ENCODE results near the gene RAB7B. TPM values are rescaled to one million over a fixed set of nuclear protein-coding genes. Genes with fewer than 3 reads are reported as not detected.
A peak's percentile ranks its signal among the peaks of the same experiment; 100 is the strongest.

The RAB7B gene
- total RNA-seq, 3 donors from 2014 or later = 0.69 to 1.3 (median 0.76) TPM

DNA sequence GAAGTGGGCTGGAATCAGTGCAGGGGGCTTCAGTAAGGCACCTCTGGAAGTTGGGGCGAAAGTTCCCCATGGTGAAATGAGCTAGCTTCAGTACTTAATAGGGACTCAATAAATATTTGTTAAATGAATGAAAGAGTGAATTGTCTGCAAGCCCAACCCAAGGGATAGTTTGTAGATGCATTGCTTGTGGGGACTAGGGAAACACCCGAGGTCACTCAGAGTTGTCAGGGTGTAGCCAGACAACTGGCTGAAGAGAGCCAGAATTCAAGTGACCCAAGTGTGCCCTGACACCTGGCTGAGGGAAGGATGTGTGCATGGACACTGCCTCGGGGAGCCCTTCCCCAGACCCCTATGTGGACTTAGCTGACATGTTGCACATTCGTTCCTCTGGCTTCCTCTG is 58.7 kb downstream of the RAB7B start:
- H3K4me3 ChIP-seq = no peak overlapping the region
- ATAC-seq (no peak), DNase-seq (no peak)
- no peaks in the 10 kb centered on the region for H3K4me1 ChIP-seq (ENCODE audit: low read depth)
- intact Hi-C loops (cut with DNase I, micrococcal nuclease) = no loop called here
- no peaks in the 10 kb centered on the region for H3K9me3 ChIP-seq
- TF ChIP-seq, protein P1, sequence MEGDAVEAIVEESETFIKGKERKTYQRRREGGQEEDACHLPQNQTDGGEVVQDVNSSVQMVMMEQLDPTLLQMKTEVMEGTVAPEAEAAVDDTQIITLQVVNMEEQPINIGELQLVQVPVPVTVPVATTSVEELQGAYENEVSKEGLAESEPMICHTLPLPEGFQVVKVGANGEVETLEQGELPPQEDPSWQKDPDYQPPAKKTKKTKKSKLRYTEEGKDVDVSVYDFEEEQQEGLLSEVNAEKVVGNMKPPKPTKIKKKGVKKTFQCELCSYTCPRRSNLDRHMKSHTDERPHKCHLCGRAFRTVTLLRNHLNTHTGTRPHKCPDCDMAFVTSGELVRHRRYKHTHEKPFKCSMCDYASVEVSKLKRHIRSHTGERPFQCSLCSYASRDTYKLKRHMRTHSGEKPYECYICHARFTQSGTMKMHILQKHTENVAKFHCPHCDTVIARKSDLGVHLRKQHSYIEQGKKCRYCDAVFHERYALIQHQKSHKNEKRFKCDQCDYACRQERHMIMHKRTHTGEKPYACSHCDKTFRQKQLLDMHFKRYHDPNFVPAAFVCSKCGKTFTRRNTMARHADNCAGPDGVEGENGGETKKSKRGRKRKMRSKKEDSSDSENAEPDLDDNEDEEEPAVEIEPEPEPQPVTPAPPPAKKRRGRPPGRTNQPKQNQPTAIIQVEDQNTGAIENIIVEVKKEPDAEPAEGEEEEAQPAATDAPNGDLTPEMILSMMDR (IDR thresholded peaks at IDR 0.05) = no peak
- H3K36me3 ChIP-seq (ENCODE audit: low read depth) = no peaks in the 10 kb centered on the region

DNA sequence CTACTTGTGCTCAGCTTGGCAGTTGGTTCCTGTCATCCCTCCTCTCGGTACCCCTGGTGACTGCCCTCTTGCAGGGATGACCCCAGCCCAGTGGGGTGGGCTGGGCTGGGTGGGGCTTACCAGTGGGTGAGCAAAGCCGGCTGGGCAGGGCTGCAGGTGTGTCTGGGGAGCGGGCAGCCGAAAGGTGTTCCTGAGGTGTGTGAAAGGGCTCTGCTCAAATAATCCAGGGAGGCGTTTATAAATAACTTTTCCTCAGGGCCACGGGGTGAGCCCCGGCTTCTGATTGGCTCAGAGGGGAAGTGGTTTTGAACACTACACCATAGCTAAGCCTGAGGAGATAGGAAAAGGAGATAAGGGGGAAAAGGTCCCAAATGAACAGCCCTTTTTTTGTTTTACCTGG is 60.0 kb downstream of the RAB7B start, which contains the start of gene SLC26A9:
TSS of gene SLC26A9 (minus strand) at position 212 of the 400 bp plus-strand sequence. CDS start 7,636 bp downstream, outside the sequence.
- DNase-seq (no peak), ATAC-seq (no peak)
- TF ChIP-seq, protein P1 (IDR thresholded peaks at IDR 0.05) = no peak
- H3K4me1 ChIP-seq (ENCODE audit: low read depth) = no peaks in the 10 kb centered on the region
- no peak within 1 kb of the TSS for H3K4me3 ChIP-seq
- H3K36me3 ChIP-seq (ENCODE audit: low read depth) = no peaks in the 10 kb centered on the region
- intact Hi-C loops (cut with DNase I, micrococcal nuclease) = no loop called here
- no peaks in the 10 kb centered on the region for H3K9me3 ChIP-seq

DNA sequence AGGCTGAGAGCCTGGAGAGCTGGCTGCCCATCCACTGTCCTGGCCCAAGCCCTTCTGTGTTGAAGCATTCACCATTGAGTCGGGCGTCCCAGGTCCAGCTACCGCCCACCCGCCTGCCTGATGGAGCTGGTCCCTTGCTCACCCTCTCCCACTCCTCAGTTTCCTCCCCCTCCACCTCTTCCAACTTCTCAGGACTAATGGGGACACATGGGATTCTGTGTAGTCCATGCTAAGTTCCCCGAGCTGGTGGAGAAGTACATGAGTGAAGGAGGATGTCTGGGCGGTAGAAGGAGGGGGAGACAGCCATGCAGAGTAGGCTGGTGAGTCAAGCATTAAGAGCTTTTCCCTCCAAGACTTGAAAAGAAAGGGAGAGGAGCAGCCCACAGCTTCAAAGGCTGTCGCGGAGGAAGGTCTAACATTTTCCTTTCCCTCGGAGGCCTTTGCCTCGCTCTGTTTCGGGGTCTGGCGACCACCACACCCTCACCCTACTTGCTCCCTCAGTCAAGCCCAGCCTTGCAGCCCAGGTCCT is 60.5 kb downstream of the RAB7B start:
- no peak for ATAC-seq
- no peak overlapping the region for H3K4me3 ChIP-seq
- H3K4me1 ChIP-seq (ENCODE audit: low read depth) = no peaks in the 10 kb centered on the region
- TF ChIP-seq, protein P1 (IDR thresholded peaks at IDR 0.05) = no peak
- no peaks in the 10 kb centered on the region for H3K36me3 ChIP-seq (ENCODE audit: low read depth)
- no peak for DNase-seq
- no peaks in the 10 kb centered on the region for H3K9me3 ChIP-seq
- intact Hi-C loops (cut with DNase I, micrococcal nuclease) = no loop called here

DNA sequence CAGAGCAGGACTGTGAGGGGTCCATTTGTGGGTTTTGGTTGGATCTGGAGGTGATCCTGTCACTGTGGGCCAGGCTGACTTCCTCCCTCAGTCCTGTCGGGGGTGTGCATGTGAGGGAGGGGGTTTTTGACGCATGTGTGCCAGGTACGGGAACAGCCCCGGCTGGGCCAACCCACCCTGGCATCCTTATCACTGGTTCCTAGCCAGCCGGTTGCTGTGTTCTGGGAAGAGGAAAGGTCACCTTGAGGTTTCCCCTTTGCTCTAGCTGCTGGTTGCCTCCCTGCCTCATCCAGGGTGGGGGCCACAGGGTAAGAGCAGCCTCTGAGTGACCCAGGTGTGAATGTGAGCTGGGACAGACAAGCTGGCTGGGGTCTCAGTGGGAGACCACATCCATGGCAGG is 62.5 kb downstream of the RAB7B start:
- intact Hi-C loops (cut with DNase I, micrococcal nuclease) = no loop called here
- TF ChIP-seq, protein P1 (IDR thresholded peaks at IDR 0.05) = no peak
- DNase-seq (peak in 1 of 3 donors; percentile 17), ATAC-seq (no peak)
- Histone ChIP-seq H3K36me3 (ENCODE audit: low read depth) (no peaks in the 10 kb centered on the region), H3K9me3 (no peaks in the 10 kb centered on the region), H3K4me3 (no peak overlapping the region), H3K4me1 (ENCODE audit: low read depth) (no peaks in the 10 kb centered on the region)

DNA sequence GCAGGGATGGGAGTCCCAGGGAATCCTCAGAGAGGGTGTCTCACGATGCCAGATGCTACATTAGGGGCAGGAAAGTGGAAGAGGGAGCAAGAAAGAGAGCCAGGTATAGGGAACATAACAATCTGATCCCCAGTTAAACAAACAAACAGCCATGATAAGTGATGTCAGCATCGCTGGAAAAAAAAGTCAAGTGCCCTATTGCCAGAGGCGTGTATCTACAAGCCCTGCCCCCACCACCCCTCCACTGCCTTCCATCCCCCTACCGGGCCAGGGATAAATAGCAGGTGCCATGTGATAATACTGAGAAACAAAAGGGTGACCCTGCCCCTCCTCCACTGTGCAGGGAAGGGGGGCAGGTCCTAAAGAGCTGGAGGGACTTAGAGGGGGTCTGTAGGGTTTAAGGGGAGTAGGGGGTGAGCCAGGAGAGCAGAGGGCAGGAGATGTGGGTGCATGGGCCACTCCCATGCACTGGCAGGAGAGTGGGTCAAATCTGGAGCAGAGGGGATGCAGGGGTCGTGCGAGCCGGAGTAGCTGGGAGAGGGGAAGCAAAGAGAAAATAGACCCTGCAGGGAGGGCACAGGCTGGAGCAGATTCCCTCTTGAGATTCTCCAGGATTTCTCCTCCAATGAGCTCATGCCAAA is 63.4 kb downstream of the RAB7B start:
- H3K4me1 ChIP-seq (ENCODE audit: low read depth) = no peaks in the 10 kb centered on the region
- H3K36me3 ChIP-seq (ENCODE audit: low read depth) = no peaks in the 10 kb centered on the region
- intact Hi-C loops (cut with DNase I, micrococcal nuclease) = no loop called here
- H3K9me3 ChIP-seq = no peaks in the 10 kb centered on the region
- H3K4me3 ChIP-seq = no peak overlapping the region
- TF ChIP-seq, protein P1 (IDR thresholded peaks at IDR 0.05) = no peak
- peak; percentile 16 for ATAC-seq
- peak in 1 of 3 donors; percentile 12 for DNase-seq

All from mucosa of descending colon (tissue), 3 donors.